T-cell (primary cell): ENCODE data around the gene DNM1L. TPM values are rescaled to one million over a fixed set of nuclear protein-coding genes. Genes with fewer than 3 reads are reported as not detected.
"Not testable (repeated sequence)": the region's sequence is repeated elsewhere in the genome, so short reads cannot be mapped to it uniquely, and the experiment has no call there.

Source experiments
- ATAC-seq, 4 experiments: fragments of 200-7000 bp in 3 of 4; fragments of 150-1000 bp in 1 of 4; cut with Tn5 transposase; replicated peaks in 1 of 4; 1 replicate in 3 of 4; 2 replicates in 1 of 4; pipeline ENCODE4 v1.10.0; 2021; ENCODE audit warnings: moderate library complexity in 3 of 4, mild to moderate bottlenecking in 2 of 4, moderate number of reproducible peaks in 1 of 4
- CTCF ChIA-PET, 2 donors: fragments of 300-600 bp; sonication (Branson Sonifier 250); formaldehyde crosslinking; loops; one replicate each; lab custom pipeline; 2022; ENCODE audit warnings: antibody characterized with exemption in 2 of 2; lab: Charles Lee
- POLR2A ChIA-PET, 2 donors: fragments of 300-600 bp; sonication (Branson Sonifier 250); formaldehyde crosslinking; loops; one replicate each; lab custom pipeline; 2022; ENCODE audit warnings: antibody characterized with exemption in 2 of 2; lab: Charles Lee
- DNase-seq, 35 experiments: peaks; one replicate each; pipeline versions ENCODE4 v3.0.0 to v3.0.0-alpha.2; 2013 to 2023
- H3K27ac ChIP-seq: one replicate; pipeline ENCODE4 v1.5.1; 2013; ENCODE audit warnings: low read length
- H3K27me3 ChIP-seq, 2 experiments: replicated peaks in 1 of 2; 1 replicate in 1 of 2; 2 replicates in 1 of 2; pipeline versions ENCODE4 v1.6.1 to v1.7.0; 2013; ENCODE audit warnings: low read length in 1 of 2, mixed read lengths in 1 of 2; ENCODE audit not compliant: control insufficient read depth in 2 of 2, insufficient read depth in 2 of 2; ENCODE audit errors: extremely low read depth in 1 of 2
- H3K36me3 ChIP-seq, 2 donors: 1 replicate in 1 of 2; 2 replicates in 1 of 2; pipeline versions ENCODE4 v1.6.1 to v1.7.0; 2013; ENCODE audit warnings: low read length in 1 of 2; ENCODE audit not compliant: control insufficient read depth in 2 of 2, insufficient read depth in 1 of 2; ENCODE audit errors: extremely low read depth in 1 of 2
- H3K4me1 ChIP-seq, 2 experiments: 1 replicate in 1 of 2; 2 replicates in 1 of 2; pipeline versions ENCODE4 v1.6.1 to v1.7.0; 2013; ENCODE audit warnings: low read length in 2 of 2, mixed read lengths in 1 of 2; ENCODE audit not compliant: insufficient read depth in 2 of 2, control insufficient read depth in 1 of 2; ENCODE audit errors: extremely low read depth in 1 of 2
- H3K4me3 ChIP-seq, 2 donors: 1 replicate in 1 of 2; 2 replicates in 1 of 2; pipeline versions ENCODE4 v1.5.1 to v1.7.0; 2013; ENCODE audit warnings: mild to moderate bottlenecking in 2 of 2, low read length in 1 of 2, moderate library complexity in 1 of 2; ENCODE audit not compliant: control insufficient read depth in 1 of 2; ENCODE audit errors: extremely low read depth in 1 of 2
- H3K9me3 ChIP-seq: 2 replicates; pipeline ENCODE4 v1.7.0; 2013
- H3K27ac Mint-ChIP-seq, 2 donors: one replicate each; pipeline ENCODE4 v1.8.0; 2020 to 2021; ENCODE audit warnings: mild to moderate bottlenecking in 2 of 2, mixed read lengths in 2 of 2
- H3K27me3 Mint-ChIP-seq, 2 donors: one replicate each; pipeline ENCODE4 v1.8.0; 2021 to 2022; ENCODE audit warnings: mixed read lengths in 2 of 2
- H3K36me3 Mint-ChIP-seq: one replicate; pipeline ENCODE4 v1.8.0; 2021; ENCODE audit warnings: mixed read lengths
- H3K4me1 Mint-ChIP-seq, 3 donors: one replicate each; pipeline ENCODE4 v1.8.0; 2020 to 2022; ENCODE audit warnings: mixed read lengths in 3 of 3, mild to moderate bottlenecking in 1 of 3
- H3K4me3 Mint-ChIP-seq, 3 donors: one replicate each; pipeline ENCODE4 v1.8.0; 2020 to 2022; ENCODE audit warnings: mild to moderate bottlenecking in 3 of 3, mixed read lengths in 3 of 3, moderate library complexity in 3 of 3
- H3K9me3 Mint-ChIP-seq, 3 donors: one replicate each; pipeline ENCODE4 v1.8.0; 2020 to 2022; ENCODE audit warnings: mixed read lengths in 3 of 3
- WGBS: methylation state at CpG from one replicate; pipeline ENCODE4 v1.1.5; 2013; ENCODE audit warnings: missing lambda C conversion rate; ENCODE audit not compliant: insufficient coverage; 5-methylcytosine and 5-hydroxymethylcytosine counted together
- total RNA-seq, 35 experiments: library from RNA in 6 of 35; stranded (reverse) in 6 of 35; fragments of 120-200 nt in 1 of 35; gene quantifications; one replicate each; pipeline versions ENCODE4 v1.2.1 to v1.2.4 and lab custom pipeline; 2013 to 2026

The DNM1L gene
- total RNA-seq, 5 donors from 2014 or later (not counting 1 experiment from before 2014, with no cell fraction given) = 44.4 to 65.9 (median 48.3) TPM

DNA sequence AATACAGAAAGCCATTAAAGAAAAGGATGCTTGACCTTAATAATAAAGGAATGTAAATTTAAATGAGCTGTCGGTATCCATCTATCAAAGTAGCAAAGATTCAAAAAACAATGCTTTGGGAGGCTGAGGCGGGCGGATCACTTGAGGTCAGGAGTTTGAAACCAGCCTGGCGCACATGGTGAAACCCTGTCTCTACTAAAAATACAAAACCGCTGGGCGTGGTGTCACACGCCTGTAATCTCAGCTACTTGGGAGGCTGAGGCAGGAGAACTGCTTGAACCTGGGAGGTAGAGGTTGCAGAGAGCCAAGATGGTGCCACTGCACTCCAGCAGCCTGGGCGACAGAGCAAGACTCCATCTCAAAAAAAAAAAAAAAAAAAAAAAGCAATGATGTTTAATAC, 20.3 kb downstream of the DNM1L start:
- Mint-ChIP-seq H3K4me1 (peaks cover 16 to 19% (median 17%) of the 10 kb centered on the region in 3 donors), H3K36me3 (peaks cover 24% of the 10 kb centered on the region)
- H3K27me3 ChIP-seq, H3K4me3 Mint-ChIP-seq, H3K4me1 ChIP-seq, H3K27me3 Mint-ChIP-seq, H3K27ac Mint-ChIP-seq, H3K4me3 ChIP-seq, H3K9me3 ChIP-seq, POLR2A ChIA-PET, DNase-seq, ATAC-seq, CTCF ChIA-PET, H3K27ac ChIP-seq, H3K36me3 ChIP-seq, H3K9me3 Mint-ChIP-seq: not testable (repeated sequence)
- no CpG with 5 or more reads among the region's 8 CpGs for WGBS

GRCh38 chr12:32702473-32702872, 23.4 kb downstream of the DNM1L start:
- Histone ChIP-seq H3K27ac (no peak overlapping the region), H3K4me3 (no peak overlapping the region), H3K27me3 (no peaks in the 10 kb centered on the region), H3K36me3 (peaks cover 0 to 3% of the 10 kb centered on the region in 2 donors), H3K9me3 (no peaks in the 10 kb centered on the region), H3K4me1 (no peaks in the 10 kb centered on the region)
- CTCF ChIA-PET = no interaction called here
- no peaks in the 10 kb centered on the region for H3K27me3 Mint-ChIP-seq
- peaks cover 22% of the 10 kb centered on the region for H3K36me3 Mint-ChIP-seq
- H3K9me3 Mint-ChIP-seq = no peaks in the 10 kb centered on the region
- POLR2A ChIA-PET = interaction anchor here in 1 of 2 donors (0.6 kb wide), 1 partner anchor 40 kb away, joined by 4 read pairs; no protein-coding TSS in a partner anchor
- H3K4me3 Mint-ChIP-seq = no peak overlapping the region
- DNase-seq = no peak
- peaks cover 3 to 15% (median 11%) of the 10 kb centered on the region in 3 donors for H3K4me1 Mint-ChIP-seq
- no peak overlapping the region for H3K27ac Mint-ChIP-seq
- ATAC-seq = no peak

GRCh38 chr12:32702946-32703345, 23.8 kb downstream of the DNM1L start:
- H3K9me3 ChIP-seq = no peaks in the 10 kb centered on the region
- peaks cover 0 to 3% of the 10 kb centered on the region in 2 donors for H3K36me3 ChIP-seq
- Mint-ChIP-seq H3K27ac (no peak overlapping the region), H3K4me3 (no peak overlapping the region), H3K4me1 (peaks cover 0 to 14% (median 10%) of the 10 kb centered on the region in 3 donors), H3K27me3 (no peaks in the 10 kb centered on the region), H3K9me3 (no peaks in the 10 kb centered on the region), H3K36me3 (peaks cover 22% of the 10 kb centered on the region)
- DNase-seq (no peak), ATAC-seq (no peak)
- 80% methylated on average over 1 of the region's 1 CpG for WGBS
- no peaks in the 10 kb centered on the region for H3K4me1 ChIP-seq
- CTCF ChIA-PET = interaction anchor here in 1 of 2 donors (0.6 kb wide), 1 partner anchor 268 kb away, joined by 3 read pairs; no protein-coding TSS in a partner anchor
- no peaks in the 10 kb centered on the region for H3K27me3 ChIP-seq
- POLR2A ChIA-PET = interaction anchor here in 1 of 2 donors (0.6 to 0.7 kb wide), 3 partner anchors 8 to 227 kb away, joined by 3 to 4 read pairs (median 4); no protein-coding TSS in a partner anchor
- H3K4me3 ChIP-seq = no peak overlapping the region
- H3K27ac ChIP-seq = no peak overlapping the region

DNA sequence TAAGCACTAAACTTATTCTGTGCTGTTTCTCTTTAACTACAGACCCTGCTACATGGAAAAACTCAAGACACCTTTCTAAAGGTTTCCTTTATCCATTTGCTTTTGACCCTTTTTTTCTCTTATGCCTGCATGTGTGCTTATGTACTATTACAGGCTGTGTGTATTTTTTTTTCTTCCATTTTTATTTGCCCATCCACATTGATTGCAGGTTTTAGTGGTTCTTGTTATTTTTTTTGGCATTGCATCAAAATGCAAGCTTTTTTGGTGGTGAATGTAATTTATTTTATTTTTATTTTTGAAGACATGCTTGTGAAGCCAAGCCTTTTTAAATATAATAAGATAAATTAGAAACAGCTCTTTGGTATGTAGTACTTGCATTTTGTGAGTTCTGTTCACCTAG, 26.7 kb downstream of the DNM1L start:
- H3K36me3 Mint-ChIP-seq = peaks cover 30% of the 10 kb centered on the region
- Histone ChIP-seq H3K4me1 (no peaks in the 10 kb centered on the region), H3K4me3 (no peak overlapping the region), H3K27ac (no peak overlapping the region), H3K27me3 (no peaks in the 10 kb centered on the region), H3K9me3 (no peaks in the 10 kb centered on the region), H3K36me3 (peaks cover 1 to 3% of the 10 kb centered on the region in 2 donors)
- H3K9me3 Mint-ChIP-seq = no peaks in the 10 kb centered on the region
- ChIA-PET CTCF (interaction anchor here in 1 of 2 donors (1.0 kb wide), 1 partner anchor 27 kb away, joined by 4 read pairs; the partner anchor contains the start of gene DNM1L), POLR2A (interaction anchor here in 1 of 2 donors (0.7 kb wide), 1 partner anchor 20 kb away, joined by 3 read pairs; no protein-coding TSS in a partner anchor)
- H3K4me3 Mint-ChIP-seq = no peak overlapping the region
- no peak for ATAC-seq
- H3K27ac Mint-ChIP-seq = no peak overlapping the region
- H3K4me1 Mint-ChIP-seq = peaks cover 0 to 6% (median 3%) of the 10 kb centered on the region in 3 donors
- no peaks in the 10 kb centered on the region for H3K27me3 Mint-ChIP-seq
- DNase-seq = no peak

DNA sequence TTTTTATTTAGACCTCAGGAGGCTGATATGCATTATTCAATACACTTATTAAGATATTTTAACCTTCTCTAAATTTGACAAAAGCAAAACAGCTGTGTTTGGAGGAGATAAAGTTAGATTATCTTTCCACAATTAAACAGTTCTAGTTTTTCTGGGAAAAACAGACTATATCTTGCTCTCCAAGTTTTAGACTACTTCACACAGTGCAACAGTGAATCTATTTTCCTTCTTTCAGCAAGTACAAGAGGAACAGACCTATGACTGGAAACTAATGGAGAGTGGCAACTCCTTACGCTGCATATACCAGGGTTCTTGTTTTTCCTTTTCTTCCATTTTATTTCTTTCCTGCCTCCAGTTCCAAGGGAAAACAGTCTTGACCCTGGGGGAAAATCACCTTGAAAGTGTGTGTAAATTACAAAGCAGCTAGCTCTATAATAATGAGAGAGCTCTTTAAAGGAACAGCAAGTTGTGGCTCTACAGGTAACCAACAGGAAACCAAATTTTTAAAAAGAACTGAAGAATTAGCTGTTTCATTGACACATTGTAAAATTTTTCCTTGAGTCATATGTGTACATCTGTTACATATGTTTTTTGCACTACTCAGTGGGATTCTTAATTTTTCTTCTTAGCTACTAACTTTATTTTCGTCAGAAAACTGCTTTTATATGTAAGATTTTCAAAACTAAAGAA, 27.4 kb downstream of the DNM1L start:
- H3K4me1 Mint-ChIP-seq = peaks cover 0 to 6% (median 3%) of the 10 kb centered on the region in 3 donors
- no peak overlapping the region for H3K4me3 ChIP-seq
- no peaks in the 10 kb centered on the region for H3K9me3 Mint-ChIP-seq
- H3K27ac Mint-ChIP-seq = peak overlapping the region in 1 of 2 donors; percentile 6
- POLR2A ChIA-PET = interaction anchor here (0.7 kb wide), 2 partner anchors 15 to 20 kb away, joined by 3 read pairs; no protein-coding TSS in a partner anchor
- no peaks in the 10 kb centered on the region for H3K9me3 ChIP-seq
- no peak overlapping the region for H3K27ac ChIP-seq
- no peaks in the 10 kb centered on the region for H3K27me3 Mint-ChIP-seq
- CTCF ChIA-PET = interaction anchor here in 1 of 2 donors (1.0 kb wide), 1 partner anchor 28 kb away, joined by 4 read pairs; the partner anchor contains the start of gene DNM1L
- DNase-seq (no peak), ATAC-seq (no peak)
- H3K36me3 ChIP-seq = peaks cover 3 to 8% of the 10 kb centered on the region in 2 donors
- no peak overlapping the region for H3K4me3 Mint-ChIP-seq
- WGBS = no CpG with 5 or more reads among the region's 2 CpGs
- H3K4me1 ChIP-seq = no peaks in the 10 kb centered on the region
- peaks cover 33% of the 10 kb centered on the region for H3K36me3 Mint-ChIP-seq
- H3K27me3 ChIP-seq = no peaks in the 10 kb centered on the region

- no peak overlapping the region for H3K4me3 Mint-ChIP-seq
- POLR2A ChIA-PET = no interaction called here
- Histone ChIP-seq H3K9me3 (no peaks in the 10 kb centered on the region), H3K27me3 (no peaks in the 10 kb centered on the region), H3K36me3 (peaks cover 0 to 16% of the 10 kb centered on the region in 2 donors), H3K4me1 (no peaks in the 10 kb centered on the region), H3K4me3 (no peak overlapping the region), H3K27ac (no peak overlapping the region)
- CTCF ChIA-PET = interaction anchor here in 1 of 2 donors (1.0 kb wide), 1 partner anchor 40 kb away, joined by 3 read pairs; no protein-coding TSS in a partner anchor
- H3K27me3 Mint-ChIP-seq = no peaks in the 10 kb centered on the region
- no peak overlapping the region for H3K27ac Mint-ChIP-seq
- no CpG with 5 or more reads among the region's 2 CpGs for WGBS
- no peak for DNase-seq
- peaks cover 0 to 6% (median 0%) of the 10 kb centered on the region in 3 donors for H3K4me1 Mint-ChIP-seq
- no peak for ATAC-seq
- H3K9me3 Mint-ChIP-seq = no peaks in the 10 kb centered on the region
- H3K36me3 Mint-ChIP-seq = peaks cover 31% of the 10 kb centered on the region
Observed at GRCh38 chr12:32708926-32709325, 29.8 kb downstream of the DNM1L start.
